ENCODE results near the gene VSTM2B. TPM values are rescaled to one million over a fixed set of nuclear protein-coding genes. Genes with fewer than 3 reads are reported as not detected.

VSTM2B gene
- total RNA-seq, 2 experiments from 2014 or later: not detected

- BruUV-seq (replicated peaks): no TSS peak
- intact Hi-C loops (cut with micrococcal nuclease; ENCODE audit: unreplicated experiment): no loop called here
- Histone ChIP-seq H3K9me2 (ENCODE audit: insufficient read depth, low read length) (no peaks in the 10 kb centered on the region), H3K4me2 (ENCODE audit: low read length) (no peak overlapping the region), H3K27ac (ENCODE audit: low read depth, low read length, poor library complexity, severe bottlenecking) (no peak overlapping the region), H3K79me2 (ENCODE audit: insufficient read depth, low read depth, low read length) (no peaks in the 10 kb centered on the region), H3K36me3 (ENCODE audit: insufficient read depth, low read length) (no peaks in the 10 kb centered on the region), H4K20me1 (ENCODE audit: insufficient read depth, low read length) (no peaks in the 10 kb centered on the region), H3K9me3 (ENCODE audit: low read length) (no peaks in the 10 kb centered on the region), H3K4me1 (ENCODE audit: insufficient read depth, low read length, poor library complexity, severe bottlenecking) (no peaks in the 10 kb centered on the region), H2AFZ (ENCODE audit: low read length) (no peak overlapping the region), H3K4me3 (ENCODE audit: low read depth, low read length, poor library complexity, severe bottlenecking) (no peak overlapping the region)
- DNase-seq (ENCODE audit: low spot score): no peak
- TF ChIP-seq CTCF (conservative IDR thresholded peaks at IDR 0.05; ENCODE audit: low read length) (no peak), EZH2phosphoT487 (IDR thresholded peaks at IDR 0.05; ENCODE audit: borderline replicate concordance, low read depth, low read length) (no peak)
- ChIA-PET CTCF (ENCODE audit: unreplicated experiment) (no interaction called here), POLR2A (no interaction called here)
These were observed 36.8 kb downstream of the VSTM2B start for GRCh38 chr19:29562299-29563297.

- CTCF ChIA-PET (ENCODE audit: unreplicated experiment): no interaction called here
These were observed 37.8 kb downstream of the VSTM2B start for GRCh38 chr19:29563486-29564101.

More at GRCh38 chr19:29563486-29564101, 37.8 kb downstream of the VSTM2B start:
- intact Hi-C loops (cut with micrococcal nuclease; ENCODE audit: unreplicated experiment): no loop called here
- no peaks in the 10 kb centered on the region for H3K4me1 ChIP-seq (ENCODE audit: insufficient read depth, low read length, poor library complexity, severe bottlenecking)
- POLR2A ChIA-PET: no interaction called here
- H3K9me3 ChIP-seq (ENCODE audit: low read length): no peaks in the 10 kb centered on the region
- no peak overlapping the region for H3K27ac ChIP-seq (ENCODE audit: low read depth, low read length, poor library complexity, severe bottlenecking)
- no peaks in the 10 kb centered on the region for H3K9me2 ChIP-seq (ENCODE audit: insufficient read depth, low read length)
- H3K79me2 ChIP-seq (ENCODE audit: insufficient read depth, low read depth, low read length): no peaks in the 10 kb centered on the region
- no TSS peak for BruUV-seq (replicated peaks)
- no peak for DNase-seq (ENCODE audit: low spot score)
- H4K20me1 ChIP-seq (ENCODE audit: insufficient read depth, low read length): no peaks in the 10 kb centered on the region
- TF ChIP-seq EZH2phosphoT487 (IDR thresholded peaks at IDR 0.05; ENCODE audit: borderline replicate concordance, low read depth, low read length): no peak
- TF ChIP-seq CTCF (conservative IDR thresholded peaks at IDR 0.05; ENCODE audit: low read length): no peak
- no peak overlapping the region for H3K4me2 ChIP-seq (ENCODE audit: low read length)
- no peak overlapping the region for H2AFZ ChIP-seq (ENCODE audit: low read length)
- H3K4me3 ChIP-seq (ENCODE audit: low read depth, low read length, poor library complexity, severe bottlenecking): no peak overlapping the region
- H3K36me3 ChIP-seq (ENCODE audit: insufficient read depth, low read length): no peaks in the 10 kb centered on the region

Data from OCI-LY7 (cell line).